MCF 10A (cell line): ENCODE data around the gene FOXP1. TPM values are rescaled to one million over a fixed set of nuclear protein-coding genes. Genes with fewer than 3 reads are reported as not detected.

Experiments used
- BruUV-seq: library from RNA; stranded (reverse); fragments of 400-500 nt; replicated peaks from 2 replicates; lab custom pipeline; 2021; lab: Mats Ljungman, UMichigan
- CTCF ChIA-PET: fragments of 300-600 bp; sonication (Branson Sonifier 250); formaldehyde crosslinking; extraction: SDS; loops from one replicate; lab custom pipeline; 2021; ENCODE audit warnings: antibody characterized with exemption, inconsistent platforms; lab: Yijun Ruan, JAX
- POLR2A ChIA-PET: fragments of 300-600, 350-650 bp; sonication (Branson Sonifier 250); formaldehyde crosslinking; extraction: SDS; loops from one replicate; lab custom pipeline; 2020; ENCODE audit warnings: antibody characterized with exemption, inconsistent platforms; lab: Yijun Ruan, JAX
- DNase-seq: peaks from one replicate; pipeline ENCODE4 v3.0.0-alpha.2; 2018; ENCODE audit not compliant: unreplicated experiment
- H3K27ac Mint-ChIP-seq: one replicate; pipeline ENCODE4 v1.8.0; 2022; ENCODE audit warnings: mild to moderate bottlenecking, low read depth, mixed read lengths; ENCODE audit not compliant: unreplicated experiment
- H3K27me3 Mint-ChIP-seq: one replicate; pipeline ENCODE4 v1.8.0; 2022; ENCODE audit warnings: mixed read lengths; ENCODE audit not compliant: insufficient read depth, unreplicated experiment
- H3K36me3 Mint-ChIP-seq: one replicate; pipeline ENCODE4 v1.8.0; 2022; ENCODE audit warnings: mild to moderate bottlenecking, moderate library complexity, mixed read lengths; ENCODE audit not compliant: insufficient read depth, unreplicated experiment
- H3K4me1 Mint-ChIP-seq: one replicate; pipeline ENCODE4 v1.8.0; 2022; ENCODE audit warnings: mixed read lengths; ENCODE audit not compliant: insufficient read depth, unreplicated experiment
- H3K4me3 Mint-ChIP-seq: one replicate; pipeline ENCODE4 v1.8.0; 2022; ENCODE audit warnings: mild to moderate bottlenecking, moderate library complexity, mixed read lengths; ENCODE audit not compliant: unreplicated experiment
- H3K9me3 Mint-ChIP-seq: one replicate; pipeline ENCODE4 v1.8.0; 2022; ENCODE audit warnings: mixed read lengths; ENCODE audit not compliant: unreplicated experiment
- intact Hi-C: fragments of 100-400 bp; cut with micrococcal nuclease; formaldehyde crosslinking; loops from 2 replicates; pipeline ENCODE4 v1.14.1; 2022
- total RNA-seq: library from RNA; stranded (reverse); gene quantifications from 2 replicates; pipeline ENCODE4 v1.2.3, GENCODE V29; 2022
- TF ChIP-seq, protein P1 (sequence below): fragments of 200-600 bp; IDR thresholded peaks from one replicate; pipeline ENCODE4 v1.8.0; 2022; ENCODE audit warnings: antibody characterized with exemption, mild to moderate bottlenecking; ENCODE audit not compliant: unreplicated experiment

FOXP1 gene
- total RNA-seq, 1 experiment from 2014 or later: 49.0 TPM

DNA sequence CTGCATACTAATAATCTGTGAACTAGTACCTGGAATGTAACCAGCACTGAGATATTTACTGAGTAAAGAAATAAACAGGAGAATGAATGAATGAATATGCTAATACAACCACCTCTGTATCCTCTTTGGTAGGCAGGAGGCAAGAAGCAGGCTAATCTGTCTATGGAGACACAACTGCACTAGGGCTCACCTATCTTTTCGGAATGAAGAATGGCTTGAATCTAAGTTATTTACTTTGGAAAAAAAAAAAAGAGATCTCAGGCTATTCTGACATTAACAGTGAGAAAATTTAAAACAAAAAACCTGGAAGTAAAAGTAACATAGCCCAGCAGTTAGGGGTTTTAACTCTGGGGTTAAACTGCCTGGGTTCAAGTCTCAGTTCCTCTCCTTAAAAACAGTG, 174.2 kb downstream of the FOXP1 start:
- peaks cover 6% of the 10 kb centered on the region for H3K36me3 Mint-ChIP-seq
- BruUV-seq: no TSS peak
- ChIA-PET POLR2A (no interaction called here), CTCF (interaction anchor here (1.1 kb wide), 1 partner anchor 34 kb away, joined by 3 read pairs; no protein-coding TSS in a partner anchor)
- no peak overlapping the region for H3K27ac Mint-ChIP-seq
- H3K27me3 Mint-ChIP-seq: no peaks in the 10 kb centered on the region
- H3K4me3 Mint-ChIP-seq: no peak overlapping the region
- TF ChIP-seq, protein P1, sequence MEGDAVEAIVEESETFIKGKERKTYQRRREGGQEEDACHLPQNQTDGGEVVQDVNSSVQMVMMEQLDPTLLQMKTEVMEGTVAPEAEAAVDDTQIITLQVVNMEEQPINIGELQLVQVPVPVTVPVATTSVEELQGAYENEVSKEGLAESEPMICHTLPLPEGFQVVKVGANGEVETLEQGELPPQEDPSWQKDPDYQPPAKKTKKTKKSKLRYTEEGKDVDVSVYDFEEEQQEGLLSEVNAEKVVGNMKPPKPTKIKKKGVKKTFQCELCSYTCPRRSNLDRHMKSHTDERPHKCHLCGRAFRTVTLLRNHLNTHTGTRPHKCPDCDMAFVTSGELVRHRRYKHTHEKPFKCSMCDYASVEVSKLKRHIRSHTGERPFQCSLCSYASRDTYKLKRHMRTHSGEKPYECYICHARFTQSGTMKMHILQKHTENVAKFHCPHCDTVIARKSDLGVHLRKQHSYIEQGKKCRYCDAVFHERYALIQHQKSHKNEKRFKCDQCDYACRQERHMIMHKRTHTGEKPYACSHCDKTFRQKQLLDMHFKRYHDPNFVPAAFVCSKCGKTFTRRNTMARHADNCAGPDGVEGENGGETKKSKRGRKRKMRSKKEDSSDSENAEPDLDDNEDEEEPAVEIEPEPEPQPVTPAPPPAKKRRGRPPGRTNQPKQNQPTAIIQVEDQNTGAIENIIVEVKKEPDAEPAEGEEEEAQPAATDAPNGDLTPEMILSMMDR: no peak
- no peak for DNase-seq
- intact Hi-C loops: no loop called here
- H3K9me3 Mint-ChIP-seq: no peaks in the 10 kb centered on the region
- peaks cover 17% of the 10 kb centered on the region for H3K4me1 Mint-ChIP-seq

DNA sequence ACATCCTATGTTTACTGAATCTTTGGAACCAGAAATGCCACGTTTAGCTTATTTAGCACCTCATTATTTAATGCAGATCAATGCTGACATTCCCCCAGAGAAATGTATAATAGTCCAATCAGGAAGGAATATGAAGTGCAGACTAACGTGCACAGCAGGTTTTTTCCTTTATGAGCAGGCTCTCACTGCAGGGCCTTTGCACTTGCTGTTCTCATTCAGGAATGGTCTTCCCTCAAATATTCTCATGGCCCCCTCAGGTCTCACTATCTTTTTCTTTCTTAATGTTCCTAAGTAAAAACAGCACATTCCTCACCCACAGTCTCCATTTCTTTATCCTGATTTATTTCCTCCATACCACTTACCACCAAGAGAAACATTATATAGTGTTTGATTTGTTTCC, 174.6 kb downstream of the FOXP1 start:
- Mint-ChIP-seq H3K27ac (no peak overlapping the region), H3K27me3 (no peaks in the 10 kb centered on the region), H3K9me3 (no peaks in the 10 kb centered on the region), H3K4me1 (peaks cover 12% of the 10 kb centered on the region), H3K4me3 (no peak overlapping the region), H3K36me3 (peaks cover 6% of the 10 kb centered on the region)
- no peak for DNase-seq
- POLR2A ChIA-PET: no interaction called here
- CTCF ChIA-PET: no interaction called here
- no TSS peak for BruUV-seq
- intact Hi-C loops: no loop called here
- TF ChIP-seq, protein P1: no peak

DNA sequence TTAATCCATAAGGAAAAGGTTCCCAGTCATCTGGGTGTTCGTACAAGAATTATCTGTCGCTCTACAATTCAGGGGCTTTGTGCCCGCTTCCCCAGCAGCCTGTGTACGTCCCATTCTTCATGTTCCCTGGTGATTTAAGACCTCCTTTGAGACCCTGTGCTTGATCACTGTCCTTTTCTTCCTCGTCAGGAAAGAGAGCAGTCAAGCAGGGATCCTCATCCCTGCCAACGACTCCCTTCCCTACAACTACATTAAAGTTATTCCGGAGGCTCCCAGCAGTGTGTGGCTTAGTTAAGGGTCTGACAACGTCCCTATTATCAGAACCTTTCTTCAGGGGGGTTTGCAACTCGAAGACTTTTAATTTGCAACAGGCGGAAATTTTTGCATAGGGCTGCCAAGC, 175.7 kb downstream of the FOXP1 start:
- Mint-ChIP-seq H3K4me1 (peaks cover 1% of the 10 kb centered on the region), H3K27me3 (no peaks in the 10 kb centered on the region), H3K9me3 (no peaks in the 10 kb centered on the region), H3K4me3 (no peak overlapping the region), H3K27ac (no peak overlapping the region), H3K36me3 (peaks cover 6% of the 10 kb centered on the region)
- intact Hi-C loops: no loop called here
- no peak for DNase-seq
- CTCF ChIA-PET: no interaction called here
- BruUV-seq: no TSS peak
- TF ChIP-seq, protein P1: no peak
- POLR2A ChIA-PET: no interaction called here

DNA sequence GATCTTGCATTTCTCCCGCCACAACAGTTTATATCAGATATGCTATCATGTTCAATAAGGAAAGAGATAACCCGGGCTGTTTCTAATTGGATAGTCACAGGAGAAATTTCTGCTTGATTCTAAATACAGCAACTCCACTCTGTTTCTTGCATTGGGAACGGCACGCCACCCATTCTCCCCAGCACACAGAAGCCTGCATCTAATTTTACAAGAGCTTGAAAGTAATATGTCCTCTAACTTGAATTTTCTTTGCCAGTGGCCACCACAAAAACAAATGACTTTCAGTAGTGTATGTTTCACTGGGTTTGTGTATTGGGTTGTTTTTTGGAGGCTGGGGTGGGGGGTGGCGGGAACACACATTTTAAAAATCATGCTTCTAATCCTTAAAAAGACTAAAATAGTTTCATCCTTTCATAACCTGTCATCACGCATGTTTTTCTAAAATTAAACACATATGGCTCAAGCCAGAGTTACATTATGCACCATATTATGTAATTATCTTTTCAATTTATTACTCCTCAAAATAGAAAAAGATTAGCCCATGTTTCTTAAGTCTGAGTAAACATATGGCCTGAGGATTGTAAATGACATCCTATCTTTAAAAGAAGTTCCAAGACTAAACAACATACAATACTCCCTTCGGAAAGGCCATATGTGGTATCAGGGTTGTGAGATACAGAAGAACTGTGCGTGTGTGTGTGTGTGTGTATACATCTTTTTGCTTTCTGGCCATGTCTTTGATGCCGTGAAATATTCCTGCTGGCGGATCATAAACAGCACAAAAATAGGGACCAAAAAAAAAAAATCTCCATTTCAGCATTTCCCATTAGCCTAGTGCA, 176.3 kb downstream of the FOXP1 start:
- Mint-ChIP-seq H3K9me3 (no peaks in the 10 kb centered on the region), H3K4me3 (no peak overlapping the region), H3K27me3 (no peaks in the 10 kb centered on the region), H3K27ac (no peak overlapping the region), H3K4me1 (no peaks in the 10 kb centered on the region), H3K36me3 (peaks cover 6% of the 10 kb centered on the region)
- no TSS peak for BruUV-seq
- POLR2A ChIA-PET: no interaction called here
- intact Hi-C loops: no loop called here
- TF ChIP-seq, protein P1: no peak
- no peak for DNase-seq
- CTCF ChIA-PET: interaction anchor here (2.2 kb wide), 1 partner anchor 10 kb away, joined by 7 read pairs; no protein-coding TSS in a partner anchor
